Psoas muscle (tissue), 8 donors: ENCODE results near the gene COL5A1. TPM values are rescaled to one million over a fixed set of nuclear protein-coding genes. Genes with fewer than 3 reads are reported as not detected.
A peak's percentile ranks its signal among the peaks of the same experiment; 100 is the strongest.

Source experiments
- ATAC-seq, 4 donors: fragments of 200-7000 bp; cut with Tn5 transposase; one replicate each; pipeline ENCODE4 v1.9.1; 2020; ENCODE audit warnings: moderate library complexity in 3 of 4, mild to moderate bottlenecking in 2 of 4
- DNase-seq, 2 donors: peaks; one replicate each; pipeline ENCODE4 v3.0.0-alpha.2; 2020
- H3K27ac ChIP-seq: fragments of 200-600 bp; one replicate; pipeline ENCODE4 v1.8.0; 2022
- H3K27me3 ChIP-seq, 3 donors: fragments of 200-600 bp in 1 of 3; one replicate each; pipeline versions ENCODE4 v1.6.1 to v1.8.0; 2013 to 2022; ENCODE audit warnings: low read length in 2 of 3, mild to moderate bottlenecking in 2 of 3, moderate library complexity in 1 of 3; ENCODE audit not compliant: insufficient read depth in 3 of 3
- H3K36me3 ChIP-seq, 2 donors: fragments of 200-600 bp in 1 of 2; one replicate each; pipeline versions ENCODE4 v1.6.1 to v1.8.0; 2013 to 2022; ENCODE audit warnings: low read depth in 1 of 2, mild to moderate bottlenecking in 1 of 2, moderate library complexity in 1 of 2; ENCODE audit not compliant: insufficient read depth in 1 of 2
- H3K4me1 ChIP-seq: fragments of 200-600 bp; one replicate; pipeline ENCODE4 v1.8.0; 2022
- H3K4me3 ChIP-seq: fragments of 200-600 bp; one replicate; pipeline ENCODE4 v1.8.0; 2022; ENCODE audit warnings: mild to moderate bottlenecking
- H3K9me3 ChIP-seq: fragments of 200-600 bp; one replicate; pipeline ENCODE4 v1.8.0; 2022
- CTCF ChIP-seq: fragments of 200-600 bp; IDR thresholded peaks from one replicate; pipeline ENCODE4 v1.8.0; 2022; ENCODE audit warnings: antibody characterized with exemption
- WGBS, 3 donors: extraction: QIAGEN DNeasy Blood & Tissue Kit; methylation state at CpG; one replicate each; pipeline versions ENCODE4 v1.1.6 to v1.1.7; 2013; 5-methylcytosine and 5-hydroxymethylcytosine counted together
- intact Hi-C, 2 donors: fragments of 100-400 bp; cut with DNase I; formaldehyde crosslinking; loops; one replicate each; pipeline versions ENCODE4 v1.11.0 to v1.14.2; 2022
- polyA plus RNA-seq, 3 donors: library from polyadenylated mRNA; stranded (reverse); fragments of 200-250 nt; gene quantifications; one replicate each; pipeline ENCODE4 v1.2.3, GENCODE V29; 2013
- total RNA-seq, 4 donors: library from RNA; stranded (reverse); fragmentation: NEBNext Ultra II Directional in 2 of 4; extraction: Animal tissue kit (Norgen Biotek cat#: 25700) in 2 of 4; gene quantifications; one replicate each; pipeline versions ENCODE4 v1.2.1 to v1.2.4, GENCODE V29; 2021 to 2023
- donor health status: healthy with polysubstance abuse.
- donor health status: DM: no; HTN: no; CAD: no; lungs with moderate emphysema.
- donor health status: Bipolar disorder and iron deficiency.
- donor health status: healthy.
- donor health status: DM: yes; HTN: yes; CAD: no.
- donor health status: DM: no; HTN: no; CAD: no.
- donor health status: DM: no; HTN: no; CAD: no.
- donor health status: DM: yes; HTN: yes; CAD: no.

The COL5A1 gene
- total and polyA plus RNA-seq, 7 donors: 1.7 to 11.3 (median 3.4) TPM

GRCh38 chr9:134598884-134599245, 42.7 kb upstream of the COL5A1 start:
- ATAC-seq: peak in 1 of 4 donors; percentile 37
- TF ChIP-seq CTCF: no peak

GRCh38 chr9:134600371-134600770, 41.2 kb upstream of the COL5A1 start:
- H3K36me3 ChIP-seq: no peaks in the 10 kb centered on the region
- peaks cover 2 to 36% (median 8%) of the 10 kb centered on the region in 3 donors for H3K27me3 ChIP-seq
- intact Hi-C loops: no loop called here
- ATAC-seq (no peak), DNase-seq (no peak)
- no peaks in the 10 kb centered on the region for H3K4me1 ChIP-seq
- H3K27ac ChIP-seq: no peak overlapping the region
- WGBS, 3 donors: 86 to 90% (median 86%) methylated on average over 6 of the region's 6 CpGs
- no peak for TF ChIP-seq CTCF
- H3K4me3 ChIP-seq: no peak overlapping the region
- no peaks in the 10 kb centered on the region for H3K9me3 ChIP-seq

More at GRCh38 chr9:134598884-134599245, 42.7 kb upstream of the COL5A1 start:
- Histone ChIP-seq H3K27ac (peak overlapping the region; percentile 16), H3K4me1 (no peaks in the 10 kb centered on the region), H3K4me3 (no peak overlapping the region), H3K27me3 (peaks cover 2 to 41% (median 8%) of the 10 kb centered on the region in 3 donors), H3K36me3 (no peaks in the 10 kb centered on the region), H3K9me3 (no peaks in the 10 kb centered on the region)
- WGBS, 3 donors: 49 to 53% (median 50%) methylated on average over 11 of the region's 11 CpGs
- no peak for DNase-seq
- intact Hi-C loops: no loop called here

GRCh38 chr9:134600836-134601638, 40.6 kb upstream of the COL5A1 start:
- intact Hi-C loops: no loop called here
- Histone ChIP-seq H3K36me3 (no peaks in the 10 kb centered on the region), H3K4me3 (no peak overlapping the region), H3K9me3 (no peaks in the 10 kb centered on the region), H3K27me3 (peaks cover 2 to 37% (median 8%) of the 10 kb centered on the region in 3 donors), H3K27ac (no peak overlapping the region), H3K4me1 (no peaks in the 10 kb centered on the region)
- no peak for ATAC-seq
- DNase-seq: no peak
- 94 to 98% (median 96%) methylated on average over 10 of the region's 10 CpGs for WGBS, 3 donors
- TF ChIP-seq CTCF: no peak

GRCh38 chr9:134601764-134602163, 39.8 kb upstream of the COL5A1 start:
- Histone ChIP-seq H3K4me3 (no peak overlapping the region), H3K9me3 (no peaks in the 10 kb centered on the region), H3K27me3 (peaks cover 2 to 37% (median 8%) of the 10 kb centered on the region in 3 donors), H3K36me3 (no peaks in the 10 kb centered on the region), H3K4me1 (no peaks in the 10 kb centered on the region), H3K27ac (no peak overlapping the region)
- 89 to 97% (median 96%) methylated on average over 7 of the region's 7 CpGs for WGBS, 3 donors
- no peak for ATAC-seq
- DNase-seq: no peak
- TF ChIP-seq CTCF: no peak
- intact Hi-C loops: no loop called here
